GM12892 (cell line): ENCODE data around the gene SLC2A5.
"Not testable (repeated sequence)": the region's sequence is repeated elsewhere in the genome, so short reads cannot be mapped to it uniquely, and the experiment has no call there.

ENCODE experiments used
- DNase-seq: peaks from one replicate; pipeline ENCODE4 v3.0.0; 2011; ENCODE audit not compliant: insufficient read length
- FAIRE-seq: peaks from 2 replicates; lab custom pipeline; 2011; peaks lifted over from hg19 to GRCh38; lab: Jason Lieb, UNC
- POLR2A ChIP-seq: IDR thresholded peaks from 2 replicates; pipeline ENCODE4 v1.6.1; 2011; ENCODE audit warnings: low read depth, low read length, control low read depth
- POLR2AphosphoS5 ChIP-seq: IDR thresholded peaks from 2 replicates; pipeline ENCODE4 v1.6.1; 2011; ENCODE audit warnings: low read depth, low read length, control low read depth
- TAF1 ChIP-seq: IDR thresholded peaks from 2 replicates; pipeline ENCODE4 v1.6.1; 2011; ENCODE audit warnings: low read depth, mild to moderate bottlenecking, control low read depth, low read length, borderline replicate concordance

SLC2A5 gene

DNA sequence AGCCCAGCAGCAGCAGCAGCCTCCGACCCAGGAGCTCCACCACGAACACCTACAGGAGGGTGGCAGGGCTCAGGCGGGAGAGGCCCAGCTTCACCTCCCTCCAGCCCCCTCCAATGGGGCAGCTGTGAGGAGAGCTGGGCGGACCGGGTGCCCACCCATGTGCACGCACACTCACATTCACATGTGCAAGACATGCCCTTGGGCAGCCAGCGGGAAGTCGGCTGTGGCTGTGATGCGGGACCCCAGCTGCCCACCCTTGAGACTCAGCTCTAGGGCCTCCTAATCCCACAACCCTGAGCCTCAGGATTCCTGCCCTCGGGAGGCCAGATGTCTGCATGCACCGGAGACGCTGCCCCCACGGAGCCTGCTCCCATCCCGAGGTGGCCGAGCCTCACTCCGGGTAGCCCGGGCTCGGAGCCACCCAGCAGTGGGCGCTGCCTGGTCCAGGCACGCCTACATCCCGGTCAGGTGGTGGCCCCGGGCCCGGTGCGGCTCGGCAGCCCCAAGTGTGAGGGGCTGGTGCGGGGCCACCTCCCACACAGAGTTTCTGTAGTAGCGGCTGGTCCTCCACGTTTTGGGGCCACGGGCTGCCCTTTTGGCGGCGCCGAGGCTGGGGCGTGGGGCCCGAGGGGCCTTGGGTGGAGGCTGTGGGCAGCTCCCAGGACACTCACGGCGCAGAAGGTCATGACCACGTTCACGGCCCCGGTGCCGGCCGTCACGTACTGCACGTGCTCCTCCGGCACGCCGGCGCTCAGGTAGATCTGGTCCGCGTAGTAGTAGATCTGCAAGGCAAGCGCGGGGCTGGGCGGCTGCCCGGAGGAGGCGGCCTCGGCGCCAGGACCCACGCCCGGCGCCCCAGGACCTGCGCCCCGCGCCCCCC lies 30.3 kb downstream of the SLC2A5 start:
- TF ChIP-seq POLR2AphosphoS5: peak; percentile 34; the same call in 1 of the 2 replicates
- no peak for TF ChIP-seq POLR2A
- TF ChIP-seq TAF1: no peak
- no peak for DNase-seq
- no peak for FAIRE-seq

GRCh38 chr1:9038338-9038650 lies 31.1 kb downstream of the SLC2A5 start:
- no peak for TF ChIP-seq TAF1
- TF ChIP-seq POLR2A: no peak
- TF ChIP-seq POLR2AphosphoS5: peak; percentile 7; the same call in 1 of the 2 replicates
- DNase-seq (no peak), FAIRE-seq (no peak)

- DNase-seq (no peak), FAIRE-seq (peak; percentile 76)
- TF ChIP-seq POLR2AphosphoS5 (peak; percentile 65; the same call in 1 of the 2 replicates), POLR2A (peak; percentile 48), TAF1 (no peak)
Measured at GRCh38 chr1:9037476-9038337, 31.7 kb downstream of the SLC2A5 start.

GRCh38 chr1:9035226-9035625 lies 34.2 kb downstream of the SLC2A5 start:
- FAIRE-seq (no peak), DNase-seq (no peak)
- TF ChIP-seq TAF1 (no peak), POLR2A (no peak), POLR2AphosphoS5 (no peak)

DNA sequence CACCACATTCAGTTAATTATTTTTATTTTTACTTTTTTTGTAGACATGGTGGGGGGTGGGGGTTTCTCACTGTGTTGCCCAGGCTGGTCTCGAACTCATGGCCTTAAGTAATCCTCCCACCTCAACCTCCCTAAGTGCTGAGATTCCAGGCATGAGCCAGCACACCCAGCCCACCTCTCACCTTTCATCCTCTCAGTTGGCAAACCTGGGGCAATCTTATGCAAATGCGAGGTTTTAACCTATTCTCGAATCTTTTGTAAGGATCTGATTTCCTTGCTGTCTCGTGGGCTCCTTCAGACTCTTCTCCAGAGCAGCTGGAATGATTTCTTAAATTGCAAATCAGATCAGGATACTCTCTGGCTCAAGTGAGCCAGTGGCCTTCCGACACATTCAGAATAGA lies 36.1 kb downstream of the SLC2A5 start:
- FAIRE-seq (no peak), DNase-seq (no peak)
- TF ChIP-seq TAF1 (no peak), POLR2A (no peak), POLR2AphosphoS5 (no peak)

DNA sequence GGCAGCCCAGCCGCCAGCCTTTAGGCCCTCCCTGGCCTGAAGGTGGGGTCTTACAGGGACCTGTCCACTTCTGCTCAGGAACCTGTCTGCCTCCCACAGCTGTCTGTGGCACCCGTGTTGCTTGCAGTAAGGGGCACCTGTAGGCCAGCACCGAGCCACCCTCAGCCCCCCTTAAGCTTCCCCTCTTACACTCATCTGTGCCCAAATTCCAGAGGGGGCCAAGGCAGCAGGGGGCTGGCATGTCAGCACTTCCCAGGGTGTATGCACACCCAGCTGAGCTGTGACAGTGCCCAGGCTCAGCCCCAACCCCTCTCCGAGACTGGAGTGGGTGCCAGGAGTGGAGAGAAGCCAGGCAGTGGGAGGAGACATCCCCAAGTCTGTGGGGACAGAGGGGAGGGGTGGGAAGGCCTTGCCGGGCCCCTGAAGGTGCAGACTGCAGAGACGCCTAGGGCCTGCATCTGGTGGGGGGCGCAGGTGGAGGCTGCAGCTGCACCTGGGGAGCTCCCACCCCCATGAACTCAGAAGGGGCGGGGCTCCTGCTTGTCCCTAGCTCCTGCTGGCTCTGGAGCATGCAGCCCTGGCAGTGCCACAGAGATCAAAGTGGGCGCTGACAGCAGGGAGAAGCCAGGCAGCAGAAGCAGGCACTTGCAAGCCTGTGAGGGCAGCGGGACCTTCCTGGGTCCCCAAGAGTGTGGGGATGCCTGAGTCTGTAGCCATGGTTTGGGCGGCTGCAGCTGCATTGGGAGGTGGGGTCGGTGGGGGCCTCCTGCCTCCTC lies 37.8 kb downstream of the SLC2A5 start:
- TF ChIP-seq POLR2AphosphoS5: no peak
- TF ChIP-seq POLR2A: no peak
- no peak for TF ChIP-seq TAF1
- DNase-seq (no peak), FAIRE-seq (no peak)

- DNase-seq, FAIRE-seq: not testable (repeated sequence)
Measured at GRCh38 chr1:9031077-9031476, 38.4 kb downstream of the SLC2A5 start.

DNA sequence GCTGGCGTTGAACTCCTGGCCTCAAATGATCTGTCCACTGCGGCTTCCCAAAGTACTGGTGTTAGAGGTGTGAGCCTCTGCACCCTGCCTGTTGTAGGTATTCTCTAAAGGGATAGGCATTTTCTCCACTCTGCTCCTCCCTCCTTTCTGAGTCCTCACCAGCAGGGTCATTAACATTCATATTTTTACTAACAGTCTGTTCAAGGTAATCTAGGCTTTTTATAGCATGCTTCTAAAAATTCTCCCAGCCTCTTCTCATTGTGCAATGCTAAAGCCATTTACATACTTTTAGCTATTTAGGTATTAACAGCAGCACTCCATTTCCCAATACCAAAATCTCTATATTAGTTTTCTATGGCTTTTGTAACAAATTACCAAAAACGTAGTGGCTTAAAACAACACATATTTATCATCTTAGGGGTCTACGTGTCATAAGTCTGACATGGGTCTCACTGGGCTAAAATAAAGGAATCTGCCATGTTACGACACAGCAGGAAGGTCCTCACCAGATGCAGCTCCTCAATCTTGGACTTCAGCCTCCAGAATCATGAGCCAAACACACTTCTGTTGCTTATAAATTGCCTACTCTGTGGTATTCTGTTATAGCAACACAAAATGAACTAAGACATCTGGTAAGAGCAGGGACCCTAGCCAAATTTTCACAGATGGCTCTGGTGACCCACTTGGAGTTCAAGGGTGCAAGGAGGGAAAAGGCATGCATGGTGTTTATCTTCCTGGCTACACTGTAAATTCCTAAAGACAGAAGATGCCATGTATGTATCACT lies 40.3 kb downstream of the SLC2A5 start:
- no peak for DNase-seq
- TF ChIP-seq POLR2A: no peak
- TF ChIP-seq POLR2AphosphoS5: no peak
- no peak for TF ChIP-seq TAF1
- no peak for FAIRE-seq

GRCh38 chr1:9027307-9027706 lies 42.1 kb downstream of the SLC2A5 start:
- FAIRE-seq (no peak), DNase-seq (no peak)
- TF ChIP-seq TAF1 (no peak), POLR2A (no peak), POLR2AphosphoS5 (no peak)

- FAIRE-seq (no peak), DNase-seq (no peak)
- TF ChIP-seq POLR2AphosphoS5 (no peak), TAF1 (no peak), POLR2A (no peak)
Measured at GRCh38 chr1:9025449-9025848, 44.0 kb downstream of the SLC2A5 start.
